Activated CD8-positive, alpha-beta memory T cell treated with anti-CD3 and anti-CD28 coated beads, Interleukin-2, amount 10 ng/mL, durations not matched to agents 7 days and 5 days (primary cell): Measurements from ENCODE around the gene F11. TPM values are rescaled to one million over a fixed set of nuclear protein-coding genes. Genes with fewer than 3 reads are reported as not detected.

Experiments
- ATAC-seq: fragments of 150-1000 bp; cut with Tn5 transposase; one replicate; pipeline ENCODE4 v1.10.0; 2021; ENCODE audit warnings: moderate library complexity
- CTCF ChIA-PET: fragments of 350-600 bp; sonication (Branson Sonifier 250); formaldehyde crosslinking; loops from one replicate; lab custom pipeline; 2021; ENCODE audit warnings: antibody characterized with exemption; lab: Charles Lee
- DNase-seq: peaks from one replicate; pipeline ENCODE4 v3.0.0-alpha.2; 2020
- H3K27ac Mint-ChIP-seq: one replicate; pipeline ENCODE4 v1.8.0; 2021; ENCODE audit warnings: mild to moderate bottlenecking, mixed read lengths
- H3K27me3 Mint-ChIP-seq: one replicate; pipeline ENCODE4 v1.8.0; 2021; ENCODE audit warnings: mixed read lengths
- H3K36me3 Mint-ChIP-seq: one replicate; pipeline ENCODE4 v1.8.0; 2021; ENCODE audit warnings: mild to moderate bottlenecking, mixed read lengths
- H3K4me1 Mint-ChIP-seq: one replicate; pipeline ENCODE4 v1.8.0; 2021; ENCODE audit warnings: mixed read lengths
- H3K4me3 Mint-ChIP-seq: one replicate; pipeline ENCODE4 v1.8.0; 2021; ENCODE audit warnings: mild to moderate bottlenecking, moderate library complexity, mixed read lengths
- H3K9me3 Mint-ChIP-seq: one replicate; pipeline ENCODE4 v1.8.0; 2022; ENCODE audit warnings: low read depth, mixed read lengths
- total RNA-seq, 2 experiments: library from RNA; stranded (reverse); gene quantifications; one replicate each; pipeline ENCODE4 v1.2.3, GENCODE V29; 2021

Gene F11
- total RNA-seq: not detected

DNA sequence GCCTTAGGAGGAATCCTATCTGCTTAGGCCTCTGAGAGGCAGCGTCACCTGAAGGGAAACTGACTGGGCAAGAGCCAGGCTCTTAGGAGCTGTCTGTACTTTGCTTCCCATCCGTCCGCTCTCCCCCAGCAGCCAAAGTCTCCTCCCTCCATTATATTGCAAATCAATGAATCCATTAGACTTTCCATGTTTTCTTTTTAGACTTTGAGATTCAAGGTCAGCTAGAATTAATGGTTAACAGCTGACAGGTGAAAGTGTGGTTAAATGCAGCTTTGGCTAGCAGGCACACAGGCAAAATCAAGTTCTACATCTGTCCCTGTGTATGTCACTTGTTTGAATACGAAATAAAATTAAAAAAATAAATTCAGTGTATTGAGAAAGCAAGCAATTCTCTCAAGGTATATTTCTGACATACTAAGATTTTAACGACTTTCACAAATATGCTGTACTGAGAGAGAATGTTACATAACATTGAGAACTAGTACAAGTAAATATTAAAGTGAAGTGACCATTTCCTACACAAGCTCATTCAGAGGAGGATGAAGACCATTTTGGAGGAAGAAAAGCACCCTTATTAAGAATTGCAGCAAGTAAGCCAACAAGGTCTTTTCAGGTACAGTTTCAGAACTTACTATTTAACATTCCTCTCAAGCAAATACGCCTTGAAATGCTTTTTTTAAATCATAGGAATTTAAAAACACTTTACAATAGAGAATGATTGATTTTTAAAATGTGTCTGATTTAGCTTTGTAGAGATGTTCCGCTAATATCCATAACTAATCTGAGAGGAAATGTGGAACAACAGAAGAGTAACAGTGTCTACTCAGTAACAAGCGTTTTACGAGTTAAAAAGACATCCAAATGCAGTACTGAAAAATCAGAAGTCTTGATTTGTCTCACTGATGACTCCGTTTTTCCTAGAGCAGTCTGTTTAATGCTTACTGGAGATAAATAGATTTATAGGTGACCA lies at the start of gene F11:
F11 (plus strand) TSS at position 507 of the 970 bp plus-strand sequence. CDS start 948 bp downstream, outside the sequence.
- CTCF ChIA-PET: no interaction called here
- H3K4me1 Mint-ChIP-seq: no peaks in the 10 kb centered on the region
- no peak within 1 kb of the TSS for H3K4me3 Mint-ChIP-seq
- H3K27me3 Mint-ChIP-seq: peaks cover 18% of the 10 kb centered on the region
- DNase-seq: no peak
- no peak for ATAC-seq
- H3K27ac Mint-ChIP-seq: no peak within 1 kb of the TSS
- H3K36me3 Mint-ChIP-seq: no peaks in the 10 kb centered on the region
- H3K9me3 Mint-ChIP-seq: no peaks in the 10 kb centered on the region

DNA sequence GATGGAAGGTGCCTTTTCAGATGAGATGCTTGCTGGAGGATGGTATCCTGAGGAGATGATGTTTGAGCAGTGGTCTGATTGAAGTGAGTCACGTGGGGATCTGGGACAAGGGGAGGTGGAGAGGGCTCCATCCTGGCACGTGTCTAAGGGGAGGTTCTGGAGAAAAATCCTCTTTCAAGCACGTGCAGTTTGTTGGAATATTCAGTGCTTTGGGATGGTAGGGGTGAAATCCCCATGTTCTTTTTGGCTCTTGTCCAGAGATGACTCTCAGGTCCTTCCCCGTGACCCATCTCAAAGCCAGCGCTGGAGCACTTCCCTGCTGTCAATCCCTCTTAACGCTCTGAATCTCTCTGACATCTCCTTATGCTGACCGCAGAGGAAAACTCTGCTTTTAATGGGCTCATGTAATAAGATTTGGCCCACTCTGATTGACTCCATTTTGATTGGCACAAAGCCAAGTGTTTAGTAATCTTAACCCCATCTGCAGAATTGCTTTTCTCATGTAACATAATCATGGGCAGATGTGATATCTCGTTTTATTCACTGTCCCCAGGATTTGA lies 49.4 kb upstream of the F11 start:
- Mint-ChIP-seq H3K9me3 (no peaks in the 10 kb centered on the region), H3K36me3 (no peaks in the 10 kb centered on the region), H3K4me1 (no peaks in the 10 kb centered on the region), H3K27me3 (peaks cover 2% of the 10 kb centered on the region), H3K27ac (no peak overlapping the region), H3K4me3 (no peak overlapping the region)
- DNase-seq (no peak), ATAC-seq (no peak)
- CTCF ChIA-PET: no interaction called here

DNA sequence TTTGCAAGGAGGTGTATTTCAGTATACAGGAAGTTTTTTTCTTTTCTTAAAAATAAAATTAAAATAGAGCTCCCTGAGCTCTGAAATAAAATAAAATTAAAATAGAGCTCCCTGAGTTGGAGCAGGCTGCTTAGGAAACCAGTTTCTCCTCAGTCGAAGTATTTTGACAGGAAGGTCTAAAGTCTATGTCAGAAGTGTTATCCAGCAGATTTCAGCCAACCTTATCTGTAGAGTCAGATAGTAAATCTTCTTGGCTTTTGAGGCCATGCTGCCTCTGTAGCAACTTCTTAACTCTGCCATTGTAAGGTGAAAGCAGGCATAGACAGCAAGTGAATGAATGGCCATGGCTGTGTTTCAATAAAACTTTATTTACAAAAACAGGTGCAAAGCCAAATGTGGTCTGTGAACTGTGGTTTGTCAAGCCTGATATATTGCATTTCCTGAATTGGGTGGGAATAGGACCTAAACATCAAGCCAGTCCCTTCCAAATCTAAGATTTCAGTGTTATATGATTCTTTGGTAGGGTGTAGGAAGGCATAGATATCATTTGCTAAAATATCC lies 48.2 kb upstream of the F11 start:
- H3K27me3 Mint-ChIP-seq: peaks cover 5% of the 10 kb centered on the region
- CTCF ChIA-PET: no interaction called here
- no peak for ATAC-seq

DNA sequence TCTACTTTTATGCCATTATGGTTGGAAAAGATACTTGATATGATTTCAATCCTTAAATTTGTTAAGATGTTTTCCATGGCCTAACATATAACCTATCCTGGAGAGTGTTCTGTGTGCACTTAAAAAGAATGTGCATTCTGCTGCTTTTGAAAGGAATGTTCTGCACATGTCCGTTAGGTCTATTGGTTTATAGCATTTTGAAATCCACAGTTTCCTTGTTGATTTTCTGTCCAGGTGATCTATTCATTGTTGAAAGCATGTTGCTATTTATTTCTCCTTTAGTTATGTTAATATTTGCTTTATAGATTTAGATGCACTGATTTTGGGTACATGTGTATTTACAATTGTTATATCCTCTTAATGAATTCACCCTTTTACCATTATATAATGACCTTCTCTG lies 44.4 kb upstream of the F11 start:
- peaks cover 3% of the 10 kb centered on the region for H3K27me3 Mint-ChIP-seq
- H3K9me3 Mint-ChIP-seq: peaks cover 6% of the 10 kb centered on the region
- no peak overlapping the region for H3K4me3 Mint-ChIP-seq
- peaks cover 6% of the 10 kb centered on the region for H3K36me3 Mint-ChIP-seq
- CTCF ChIA-PET: no interaction called here
- no peaks in the 10 kb centered on the region for H3K4me1 Mint-ChIP-seq
- DNase-seq (no peak), ATAC-seq (no peak)
- no peak overlapping the region for H3K27ac Mint-ChIP-seq

More for the DNA sequence above, 48.2 kb upstream of the F11 start:
- no peaks in the 10 kb centered on the region for H3K4me1 Mint-ChIP-seq
- H3K9me3 Mint-ChIP-seq: no peaks in the 10 kb centered on the region
- H3K4me3 Mint-ChIP-seq: no peak overlapping the region
- DNase-seq: no peak
- no peak overlapping the region for H3K27ac Mint-ChIP-seq
- H3K36me3 Mint-ChIP-seq: no peaks in the 10 kb centered on the region

DNA sequence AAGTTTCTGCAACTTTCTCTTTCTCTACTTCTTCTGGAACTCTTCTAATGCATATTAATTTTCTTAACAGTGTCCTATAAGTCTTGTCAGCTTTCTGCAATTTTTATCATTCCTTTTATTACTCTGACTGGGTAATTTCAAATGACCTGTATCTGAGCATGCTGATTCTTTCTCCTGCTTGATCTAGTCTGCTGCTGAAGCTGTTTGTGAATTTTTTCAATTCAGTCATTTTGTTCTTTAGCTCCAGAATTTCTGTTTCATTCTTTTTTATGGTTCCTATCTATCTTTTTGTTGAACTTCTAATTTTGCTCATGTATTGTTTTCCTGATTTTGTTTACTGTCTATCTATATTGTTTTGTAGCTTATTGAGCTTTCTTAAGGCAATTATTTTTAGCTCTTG lies 40.1 kb upstream of the F11 start:
- H3K9me3 Mint-ChIP-seq: peaks cover 6% of the 10 kb centered on the region
- CTCF ChIA-PET: interaction anchor here (0.7 kb wide), 1 partner anchor 12 kb away, joined by 3 read pairs; no protein-coding TSS in a partner anchor
- no peak overlapping the region for H3K27ac Mint-ChIP-seq
- no peak overlapping the region for H3K4me3 Mint-ChIP-seq
- peaks cover 6% of the 10 kb centered on the region for H3K36me3 Mint-ChIP-seq
- H3K27me3 Mint-ChIP-seq: peaks cover 3% of the 10 kb centered on the region
- DNase-seq (no peak), ATAC-seq (no peak)
- no peaks in the 10 kb centered on the region for H3K4me1 Mint-ChIP-seq

DNA sequence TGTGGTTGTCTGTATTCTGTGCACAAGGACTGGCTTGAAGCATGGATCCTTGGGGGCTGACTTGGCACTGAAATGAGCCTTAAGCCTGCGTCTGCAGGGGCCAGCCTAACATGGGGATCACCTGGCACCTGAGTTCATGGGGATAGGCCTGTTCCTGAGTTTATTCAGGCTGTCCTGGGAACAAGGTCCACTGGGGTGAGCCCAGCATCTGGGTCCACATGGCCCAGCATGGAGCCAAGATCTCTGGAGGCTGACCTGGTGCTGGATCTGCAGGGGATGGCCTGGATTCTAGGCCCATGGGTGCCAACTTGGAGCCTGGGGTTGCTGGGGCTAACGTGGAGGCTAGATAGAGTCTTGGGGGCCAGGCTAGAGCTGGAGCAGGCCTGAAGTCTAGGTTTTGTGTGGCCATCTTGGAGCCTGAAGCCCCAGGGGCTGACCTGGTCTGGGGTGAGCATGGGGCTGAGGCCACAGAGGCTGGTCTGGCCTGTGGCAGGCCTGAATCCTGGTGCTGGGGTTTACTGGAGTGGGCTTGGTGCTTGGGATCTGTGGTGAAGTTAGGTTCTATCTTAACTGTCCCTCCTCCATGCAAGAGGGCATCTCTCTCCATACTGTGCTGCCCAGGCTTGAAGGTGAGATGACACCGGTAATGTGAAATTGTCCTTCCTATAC lies 39.3 kb upstream of the F11 start:
- CTCF ChIA-PET: no interaction called here

DNA sequence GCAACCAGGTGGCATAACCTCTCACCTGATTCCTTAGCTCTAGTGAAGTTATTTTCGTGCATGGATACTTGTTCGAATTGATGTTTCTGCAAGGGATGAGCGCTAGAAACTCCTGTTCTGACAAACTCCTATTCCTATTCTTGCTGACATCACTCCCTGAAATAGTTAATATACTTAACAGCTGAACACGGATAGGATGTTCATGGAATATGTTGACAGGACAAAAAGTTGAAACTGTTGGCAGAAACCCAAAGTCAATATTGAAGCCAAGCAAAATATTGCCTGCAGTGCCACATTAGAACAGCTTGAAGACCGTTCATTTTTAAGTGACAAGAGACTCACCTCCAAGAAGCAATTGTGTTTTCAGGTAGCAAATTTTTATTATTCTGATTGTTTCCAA lies 38.8 kb upstream of the F11 start, which contains the start of gene KLKB1:
KLKB1 (plus strand) TSS at position 287 of the 400 bp plus-strand sequence. CDS start 689 bp downstream, outside the sequence.
- no peak within 1 kb of the TSS for H3K4me3 Mint-ChIP-seq
- ATAC-seq (no peak), DNase-seq (no peak)
- no peak within 1 kb of the TSS for H3K27ac Mint-ChIP-seq
- CTCF ChIA-PET: no interaction called here
- H3K9me3 Mint-ChIP-seq: peaks cover 6% of the 10 kb centered on the region
- H3K4me1 Mint-ChIP-seq: no peaks in the 10 kb centered on the region
- H3K27me3 Mint-ChIP-seq: no peaks in the 10 kb centered on the region
- H3K36me3 Mint-ChIP-seq: peaks cover 6% of the 10 kb centered on the region

More for the DNA sequence above, 39.3 kb upstream of the F11 start:
- H3K36me3 Mint-ChIP-seq: peaks cover 6% of the 10 kb centered on the region
- no peaks in the 10 kb centered on the region for H3K4me1 Mint-ChIP-seq
- H3K27ac Mint-ChIP-seq: no peak overlapping the region
- DNase-seq (no peak), ATAC-seq (no peak)
- peaks cover 6% of the 10 kb centered on the region for H3K9me3 Mint-ChIP-seq
- H3K27me3 Mint-ChIP-seq: peaks cover 3% of the 10 kb centered on the region
- no peak overlapping the region for H3K4me3 Mint-ChIP-seq

DNA sequence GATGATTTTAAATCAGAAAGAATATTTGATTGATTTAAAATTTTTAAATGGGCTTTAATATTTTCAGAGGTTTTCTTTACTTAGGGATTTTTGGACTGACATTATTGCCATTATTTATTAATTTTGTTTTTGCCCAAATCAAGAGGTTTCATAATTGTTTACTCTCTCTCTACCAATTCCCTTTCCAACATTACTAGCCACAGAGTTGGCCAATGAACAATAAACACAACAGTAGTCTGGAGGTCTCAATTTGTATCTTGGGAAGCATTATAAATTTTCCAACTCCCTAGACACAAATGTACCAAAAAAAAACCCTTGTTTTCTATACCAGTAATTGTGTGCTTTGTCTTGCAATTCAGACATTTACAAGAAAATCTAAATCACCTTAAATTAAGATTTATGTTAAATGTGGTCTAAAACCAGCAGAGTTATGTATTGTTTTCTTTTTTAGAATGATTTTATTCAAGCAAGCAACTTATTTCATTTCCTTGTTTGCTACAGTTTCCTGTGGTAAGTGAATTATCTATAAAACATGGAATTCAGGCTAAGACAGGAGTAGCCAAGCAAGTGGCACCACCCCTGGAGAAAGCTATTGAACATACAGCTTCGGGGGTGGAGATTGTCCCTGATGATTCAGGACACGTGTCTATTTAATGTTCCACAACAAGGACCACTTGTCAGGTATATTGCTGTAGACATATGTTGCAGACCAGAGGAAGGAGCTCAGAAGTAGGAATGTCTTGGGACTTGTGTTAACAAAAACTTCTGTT lies 38.1 kb upstream of the F11 start:
- Mint-ChIP-seq H3K4me3 (no peak overlapping the region), H3K27ac (no peak overlapping the region), H3K4me1 (no peaks in the 10 kb centered on the region), H3K9me3 (peaks cover 6% of the 10 kb centered on the region), H3K36me3 (peaks cover 6% of the 10 kb centered on the region), H3K27me3 (no peaks in the 10 kb centered on the region)
- no peak for DNase-seq
- no peak for ATAC-seq
- CTCF ChIA-PET: no interaction called here

DNA sequence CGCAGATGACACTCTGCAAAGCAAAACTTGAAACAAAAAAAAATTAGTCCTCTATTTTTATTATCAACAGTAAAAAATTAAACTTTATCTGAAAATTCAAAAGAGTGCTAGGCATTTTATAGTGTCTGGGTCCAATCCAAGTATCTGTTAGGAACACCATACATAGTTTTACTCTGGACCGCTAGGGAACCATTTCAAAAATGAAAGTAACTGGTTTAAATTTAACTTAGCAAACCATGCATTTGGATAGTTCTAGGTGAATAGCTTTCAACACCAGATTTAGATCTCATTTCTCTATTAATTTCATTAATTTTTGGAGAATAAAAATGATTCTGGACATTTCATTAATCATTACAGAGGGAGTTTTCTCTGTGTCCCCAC lies 37.5 kb upstream of the F11 start:
- no peak for ATAC-seq
- no peak for DNase-seq
- no peak overlapping the region for H3K27ac Mint-ChIP-seq
- H3K4me3 Mint-ChIP-seq: no peak overlapping the region
- H3K9me3 Mint-ChIP-seq: peaks cover 6% of the 10 kb centered on the region
- no peaks in the 10 kb centered on the region for H3K4me1 Mint-ChIP-seq
- peaks cover 6% of the 10 kb centered on the region for H3K36me3 Mint-ChIP-seq
- CTCF ChIA-PET: no interaction called here
- no peaks in the 10 kb centered on the region for H3K27me3 Mint-ChIP-seq

DNA sequence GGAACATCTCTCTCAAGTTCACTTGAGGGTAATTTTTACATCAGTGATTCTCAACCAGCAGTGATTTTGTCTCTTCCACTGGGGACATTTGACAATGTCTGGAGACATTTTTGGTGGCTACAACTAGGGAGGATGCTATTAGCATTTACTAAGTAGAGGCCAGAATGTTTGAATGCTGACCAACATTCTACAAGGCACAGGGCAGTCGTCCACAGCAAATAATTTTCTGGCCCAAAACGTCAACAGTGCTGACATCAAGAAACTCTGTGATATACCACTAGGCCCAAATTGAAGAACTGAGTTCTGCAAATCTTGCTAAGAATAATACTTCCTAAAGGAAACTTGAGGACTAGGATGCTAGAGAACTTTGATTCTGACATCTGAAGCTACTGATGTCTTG lies 31.6 kb upstream of the F11 start:
- ATAC-seq (no peak), DNase-seq (no peak)
- no peaks in the 10 kb centered on the region for H3K27me3 Mint-ChIP-seq
- H3K27ac Mint-ChIP-seq: no peak overlapping the region
- H3K4me3 Mint-ChIP-seq: no peak overlapping the region
- no peaks in the 10 kb centered on the region for H3K36me3 Mint-ChIP-seq
- no peaks in the 10 kb centered on the region for H3K4me1 Mint-ChIP-seq
- CTCF ChIA-PET: no interaction called here
- no peaks in the 10 kb centered on the region for H3K9me3 Mint-ChIP-seq

DNA sequence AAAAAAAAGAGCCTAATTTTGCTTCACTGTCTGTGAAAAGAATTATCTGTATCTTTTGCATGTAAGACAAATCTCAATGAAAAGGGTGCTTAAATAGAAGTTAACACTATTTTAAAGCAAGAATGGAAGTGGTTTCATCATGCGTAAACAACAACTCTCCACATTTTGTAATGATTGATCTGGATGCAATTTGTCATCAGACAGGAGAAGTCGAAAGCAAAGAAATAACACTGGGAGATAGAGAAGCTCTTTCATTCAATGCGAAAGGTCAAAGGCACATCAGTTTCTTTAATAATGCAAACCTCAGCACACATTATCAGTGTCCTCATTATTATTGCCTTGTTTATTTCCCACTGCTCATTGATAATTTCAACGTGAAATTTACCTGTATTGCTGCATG lies 29.9 kb upstream of the F11 start:
- CTCF ChIA-PET: no interaction called here
- Mint-ChIP-seq H3K4me1 (no peaks in the 10 kb centered on the region), H3K27me3 (no peaks in the 10 kb centered on the region), H3K36me3 (no peaks in the 10 kb centered on the region), H3K4me3 (no peak overlapping the region), H3K9me3 (no peaks in the 10 kb centered on the region), H3K27ac (no peak overlapping the region)
- ATAC-seq (no peak), DNase-seq (no peak)

DNA sequence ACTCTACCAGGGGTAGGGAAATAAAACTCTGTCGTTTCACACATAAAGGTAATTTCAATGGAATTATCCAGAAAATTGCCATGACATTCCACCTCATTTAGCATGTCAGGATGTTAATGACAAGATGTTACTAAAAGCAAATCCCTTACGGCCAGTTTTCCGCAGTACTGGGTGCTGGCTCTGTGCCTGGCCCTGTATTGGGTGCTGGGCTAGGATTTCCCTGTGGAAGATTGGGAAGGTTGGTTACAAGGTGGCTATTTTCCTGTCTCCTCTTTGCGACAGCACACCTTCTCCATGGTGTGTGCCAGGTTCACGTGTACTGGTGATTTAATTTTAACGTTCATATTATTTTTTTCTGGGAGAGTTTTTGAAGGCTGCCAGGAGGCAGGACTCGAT lies 25.5 kb upstream of the F11 start:
- Mint-ChIP-seq H3K9me3 (no peaks in the 10 kb centered on the region), H3K36me3 (no peaks in the 10 kb centered on the region), H3K4me1 (no peaks in the 10 kb centered on the region), H3K27ac (no peak overlapping the region), H3K4me3 (no peak overlapping the region), H3K27me3 (no peaks in the 10 kb centered on the region)
- ATAC-seq (no peak), DNase-seq (no peak)
- CTCF ChIA-PET: no interaction called here
